ENCODE data around the gene RPL37.

GRCh38 chr5:40781843-40782409 is 53.1 kb downstream of the RPL37 start:
- no peak for TF ChIP-seq CTCF (IDR thresholded peaks at IDR 0.05)
- TF ChIP-seq POLR2A (IDR thresholded peaks at IDR 0.05) = no peak

Data from right lobe of liver (tissue), 4 donors.